IMR-90 (cell line): ENCODE results near the gene CCDC138. TPM values are rescaled to one million over a fixed set of nuclear protein-coding genes. Genes with fewer than 3 reads are reported as not detected.

Source experiments
- ATAC-seq: fragments of 200-7000 bp; cut with Tn5 transposase; 2 replicates; pipeline ENCODE4 v1.9.1; 2020; ENCODE audit warnings: low read depth, mild to moderate bottlenecking, moderate library complexity
- BruUV-seq: library from RNA; stranded (reverse); fragments of 400-500 nt; replicated peaks from 2 replicates; lab custom pipeline; 2021; lab: Mats Ljungman, UMichigan
- CTCF ChIA-PET: fragments of 300-600 bp; formaldehyde crosslinking; extraction: SDS; loops from one replicate; lab custom pipeline; 2021; ENCODE audit warnings: antibody characterized with exemption; lab: Yijun Ruan, JAX
- POLR2A ChIA-PET: fragments of 300-600 bp; sonication (Branson Sonifier 250); formaldehyde crosslinking; loops from one replicate; lab custom pipeline; 2022; ENCODE audit warnings: antibody characterized with exemption; ENCODE audit not compliant: unreplicated experiment; lab: Charles Lee
- DNase-seq: peaks from one replicate; pipeline ENCODE4 v3.0.0; 2013
- H2AFZ ChIP-seq: replicated peaks from 2 replicates; pipeline ENCODE3; 2013; ENCODE audit warnings: low read length, mild to moderate bottlenecking; ENCODE audit not compliant: poor library complexity
- H2AK5ac ChIP-seq: 2 replicates; pipeline ENCODE4 v1.6.1; 2013; ENCODE audit warnings: low read depth, low read length, inconsistent platforms
- H2AK9ac ChIP-seq: replicated peaks from 2 replicates; pipeline ENCODE3; 2013; ENCODE audit warnings: mild to moderate bottlenecking, low read depth, low read length, moderate library complexity; ENCODE audit not compliant: poor library complexity
- H2BK120ac ChIP-seq: 2 replicates; pipeline ENCODE4 v1.6.1; 2013; ENCODE audit warnings: low read depth, low read length, inconsistent platforms
- H2BK15ac ChIP-seq: 3 replicates; pipeline ENCODE4 v1.6.1; 2013; ENCODE audit warnings: low read depth, low read length, inconsistent platforms
- H2BK20ac ChIP-seq: 2 replicates; pipeline ENCODE4 v1.6.1; 2013; ENCODE audit warnings: low read depth, mild to moderate bottlenecking, inconsistent platforms, low read length, moderate library complexity
- H2BK5ac ChIP-seq: 2 replicates; pipeline ENCODE4 v1.6.1; 2013; ENCODE audit warnings: mild to moderate bottlenecking, low read depth, low read length, inconsistent platforms; ENCODE audit not compliant: poor library complexity, severe bottlenecking
- H3K14ac ChIP-seq: replicated peaks from 2 replicates; pipeline ENCODE4 v1.6.1; 2013; ENCODE audit warnings: low read depth, low read length, inconsistent platforms
- H3K18ac ChIP-seq: 2 replicates; pipeline ENCODE4 v1.6.1; 2013; ENCODE audit warnings: low read depth, low read length, control low read depth
- H3K23ac ChIP-seq: 2 replicates; pipeline ENCODE4 v1.6.1; 2013; ENCODE audit warnings: low read depth, low read length, inconsistent platforms
- H3K27ac ChIP-seq: 2 replicates; pipeline ENCODE4 v1.5.1; 2013; ENCODE audit warnings: mild to moderate bottlenecking, control low read depth, low read length; ENCODE audit not compliant: insufficient read depth
- H3K27me3 ChIP-seq: 2 replicates; pipeline ENCODE4 v1.6.1; 2013; ENCODE audit warnings: low read length; ENCODE audit not compliant: control insufficient read depth, insufficient read depth
- H3K36me3 ChIP-seq: 2 replicates; pipeline ENCODE4 v1.6.1; 2013; ENCODE audit warnings: low read length, mixed read lengths; ENCODE audit not compliant: control insufficient read depth, insufficient read depth
- H3K4ac ChIP-seq: 2 replicates; pipeline ENCODE4 v1.6.1; 2013; ENCODE audit warnings: low read depth, low read length, inconsistent platforms
- H3K4me1 ChIP-seq: 2 replicates; pipeline ENCODE4 v1.6.1; 2013; ENCODE audit warnings: low read length, mixed read lengths; ENCODE audit not compliant: control insufficient read depth, insufficient read depth
- H3K4me2 ChIP-seq: 2 replicates; pipeline ENCODE4 v1.6.1; 2013; ENCODE audit warnings: low read depth, mild to moderate bottlenecking, control low read depth, low read length, moderate library complexity
- H3K4me3 ChIP-seq: 2 replicates; pipeline ENCODE4 v1.5.1; 2013; ENCODE audit warnings: low read depth, mild to moderate bottlenecking, control low read depth, low read length, moderate library complexity; ENCODE audit not compliant: insufficient read depth
- H3K56ac ChIP-seq: 2 replicates; pipeline ENCODE4 v1.6.1; 2013; ENCODE audit warnings: low read length, inconsistent platforms; ENCODE audit not compliant: insufficient read depth; ENCODE audit errors: extremely low read depth
- H3K79me1 ChIP-seq, 2 experiments: 2 replicates each; pipeline ENCODE4 v1.6.1; 2013; ENCODE audit warnings: low read length in 2 of 2, inconsistent platforms in 1 of 2, low read depth in 1 of 2
- H3K9ac ChIP-seq: 2 replicates; pipeline ENCODE4 v1.6.1; 2013; ENCODE audit warnings: low read depth, low read length, control low read depth
- H3K9me1 ChIP-seq: 2 replicates; pipeline ENCODE4 v1.6.1; 2013; ENCODE audit warnings: low read length, inconsistent platforms; ENCODE audit not compliant: insufficient read depth
- H3K9me3 ChIP-seq: 2 replicates; pipeline ENCODE4 v1.6.1; 2013; ENCODE audit warnings: low read length; ENCODE audit not compliant: control insufficient read depth, insufficient read depth
- H4K20me1 ChIP-seq: 2 replicates; pipeline ENCODE4 v1.6.1; 2013; ENCODE audit warnings: low read length, inconsistent platforms; ENCODE audit not compliant: insufficient read depth
- H4K5ac ChIP-seq: 2 replicates; pipeline ENCODE4 v1.6.1; 2013; ENCODE audit warnings: mild to moderate bottlenecking, low read depth, low read length, control low read depth
- H4K8ac ChIP-seq, 2 experiments: 2 replicates each; pipeline ENCODE4 v1.6.1; 2013; ENCODE audit warnings: low read depth in 2 of 2, low read length in 2 of 2, control low read depth in 1 of 2, inconsistent platforms in 1 of 2
- H4K91ac ChIP-seq: 2 replicates; pipeline ENCODE4 v1.6.1; 2013; ENCODE audit warnings: low read depth, low read length, inconsistent platforms; ENCODE audit not compliant: insufficient read depth
- BHLHE40 ChIP-seq: fragments of 150-350 bp; IDR thresholded peaks from 2 replicates; pipeline ENCODE4 v1.6.1; 2016; ENCODE audit warnings: mild to moderate bottlenecking, low read depth, low read length
- CEBPB ChIP-seq: IDR thresholded peaks from 2 replicates; pipeline ENCODE4 v1.6.1; 2012; ENCODE audit warnings: low read depth, low read length, improper control_type of control experiment
- CHD1 ChIP-seq: IDR thresholded peaks from 2 replicates; pipeline ENCODE4 v1.6.1; 2012; ENCODE audit warnings: low read depth, low read length, improper control_type of control experiment
- CTCF ChIP-seq: conservative IDR thresholded peaks from 2 replicates; pipeline ENCODE4 v1.5.1; 2012; ENCODE audit warnings: mild to moderate bottlenecking, low read depth, low read length, improper control_type of control experiment
- FOS ChIP-seq: fragments of 150-350 bp; IDR thresholded peaks from 2 replicates; pipeline ENCODE4 v1.6.1; 2016; ENCODE audit warnings: low read depth, low read length
- MAZ ChIP-seq: IDR thresholded peaks from 2 replicates; pipeline ENCODE4 v1.6.1; 2012; ENCODE audit warnings: low read depth, mild to moderate bottlenecking, low read length, improper control_type of control experiment, moderate library complexity, borderline replicate concordance
- NFE2L2 ChIP-seq: fragments of 150-350 bp; IDR thresholded peaks from 2 replicates; pipeline ENCODE4 v1.6.1; 2016; ENCODE audit warnings: low read depth, mild to moderate bottlenecking, low read length
- POLR2A ChIP-seq: IDR thresholded peaks from 2 replicates; pipeline ENCODE4 v1.6.1; 2012; ENCODE audit warnings: mild to moderate bottlenecking, low read depth, low read length
- RAD21 ChIP-seq: IDR thresholded peaks from 2 replicates; pipeline ENCODE4 v1.6.1; 2012; ENCODE audit warnings: low read length, improper control_type of control experiment
- RFX5 ChIP-seq: IDR thresholded peaks from 2 replicates; pipeline ENCODE4 v1.8.0; 2012; ENCODE audit warnings: low read depth, mild to moderate bottlenecking, low read length, moderate library complexity
- SMC3 ChIP-seq: fragments of 150-350 bp; IDR thresholded peaks from 2 replicates; pipeline ENCODE4 v1.6.1; 2016; ENCODE audit warnings: low read depth, mild to moderate bottlenecking, antibody characterized with exemption, low read length, moderate library complexity
- USF2 ChIP-seq: fragments of 150-350 bp; IDR thresholded peaks from 2 replicates; pipeline ENCODE4 v1.6.1; 2017; ENCODE audit warnings: mild to moderate bottlenecking, antibody characterized with exemption, low read length, low read depth
- WGBS, 2 experiments: methylation state at CpG; one replicate each; pipeline versions ENCODE4 v1.1.5 to v1.1.7; 2013; ENCODE audit warnings: missing lambda C conversion rate in 2 of 2; ENCODE audit not compliant: insufficient read length in 1 of 2; ENCODE audit errors: extremely low coverage in 2 of 2; 5-methylcytosine and 5-hydroxymethylcytosine counted together
- dilution Hi-C: fragments of 300-500 bp; cut with HindIII; formaldehyde crosslinking; loops from one replicate; pipeline ENCODE4 v1.14.3; 2018; ENCODE audit warnings: low sequenced_read_pairs; ENCODE audit not compliant: unreplicated experiment
- in situ Hi-C: fragments of 300-500 bp; cut with MboI; formaldehyde crosslinking; loops from 3 replicates; pipeline ENCODE4 v1.14.3; 2019; ENCODE audit warnings: low sequenced_read_pairs, inconsistent platforms, mixed read lengths
- intact Hi-C: fragments of 100-400 bp; cut with micrococcal nuclease; formaldehyde crosslinking; loops from 2 replicates; pipeline ENCODE4 v1.10.0; 2022
- polyA plus RNA-seq, 3 experiments: library from polyadenylated mRNA; depleted of rRNA; stranded (reverse); fragments of >200 nt; gene quantifications; 2 replicates each; pipeline ENCODE4 v1.2.3, GENCODE V29; 2012; ENCODE audit warnings: low replicate concordance in 1 of 3
- total RNA-seq: library from RNA; depleted of rRNA; stranded (reverse); fragments of >200 nt; gene quantifications from 2 replicates; pipeline ENCODE4 v1.2.3, GENCODE V29; 2012
- TF ChIP-seq, protein P1 (sequence below): fragments of 150-350 bp; IDR thresholded peaks from 2 replicates; pipeline ENCODE4 v1.6.1; 2016; ENCODE audit warnings: low read depth, mild to moderate bottlenecking, low read length, moderate library complexity, borderline replicate concordance

CCDC138 gene
- total and polyA plus RNA-seq, 2 of the 4 experiments (the other 2 are of a cell fraction): 1.5 to 2.9 TPM

DNA sequence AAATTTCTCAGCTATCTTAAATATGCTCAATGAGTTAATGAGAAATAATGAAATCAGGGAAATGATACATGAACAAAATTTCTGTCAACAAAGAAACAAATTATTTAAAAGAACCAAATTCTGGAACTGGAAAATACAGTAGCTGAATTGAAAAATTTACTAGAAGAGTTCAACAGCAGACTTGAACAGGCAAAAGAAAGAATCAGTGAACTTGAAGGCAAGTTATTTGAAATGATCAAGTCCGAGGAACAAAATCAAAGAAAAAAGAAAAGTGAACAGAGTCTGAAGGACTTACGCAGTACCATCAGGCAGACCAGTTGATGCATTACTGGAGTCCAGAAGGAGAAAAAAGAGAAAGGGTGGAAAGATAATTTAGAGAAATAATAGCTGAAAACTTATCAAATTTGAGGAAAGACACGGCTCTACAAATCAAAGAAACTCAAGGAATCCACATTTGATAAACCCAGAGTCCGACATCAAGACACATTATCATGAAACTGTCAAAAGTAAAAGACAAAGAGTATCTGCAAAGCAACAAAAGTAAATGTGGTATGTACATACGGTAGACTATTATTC, 83.6 kb downstream of the CCDC138 start:
- TF ChIP-seq BHLHE40 (no peak), POLR2A (no peak), RFX5 (no peak), FOS (no peak), USF2 (no peak), CHD1 (no peak), NFE2L2 (no peak), RAD21 (no peak), SMC3 (no peak), CTCF (no peak), CEBPB (no peak), MAZ (no peak)
- TF ChIP-seq, protein P1, sequence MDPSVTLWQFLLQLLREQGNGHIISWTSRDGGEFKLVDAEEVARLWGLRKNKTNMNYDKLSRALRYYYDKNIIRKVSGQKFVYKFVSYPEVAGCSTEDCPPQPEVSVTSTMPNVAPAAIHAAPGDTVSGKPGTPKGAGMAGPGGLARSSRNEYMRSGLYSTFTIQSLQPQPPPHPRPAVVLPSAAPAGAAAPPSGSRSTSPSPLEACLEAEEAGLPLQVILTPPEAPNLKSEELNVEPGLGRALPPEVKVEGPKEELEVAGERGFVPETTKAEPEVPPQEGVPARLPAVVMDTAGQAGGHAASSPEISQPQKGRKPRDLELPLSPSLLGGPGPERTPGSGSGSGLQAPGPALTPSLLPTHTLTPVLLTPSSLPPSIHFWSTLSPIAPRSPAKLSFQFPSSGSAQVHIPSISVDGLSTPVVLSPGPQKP: no peak
- CTCF ChIA-PET: no interaction called here
- in situ Hi-C loops: no loop called here

More for the DNA sequence above, 83.6 kb downstream of the CCDC138 start:
- Histone ChIP-seq H3K23ac (no peak overlapping the region), H2AFZ (no peak overlapping the region), H2AK5ac (no peak overlapping the region), H3K36me3 (peaks cover 5% of the 10 kb centered on the region), H3K4me3 (no peak overlapping the region), H2BK120ac (no peak overlapping the region), H3K4me1 (no peaks in the 10 kb centered on the region), H3K9ac (no peak overlapping the region), H3K79me1 (no peaks in the 10 kb centered on the region), H3K4ac (no peak overlapping the region), H3K27me3 (no peaks in the 10 kb centered on the region), H3K9me3 (peaks cover 5% of the 10 kb centered on the region), H4K20me1 (no peaks in the 10 kb centered on the region), H3K18ac (no peak overlapping the region), H3K14ac (no peak overlapping the region), H2BK15ac (no peak overlapping the region), H4K91ac (no peak overlapping the region), H3K56ac (no peak overlapping the region), H4K5ac (no peak overlapping the region), H2BK5ac (no peak overlapping the region), H2AK9ac (no peak overlapping the region), H2BK20ac (no peak overlapping the region), H4K8ac (no peak overlapping the region), H3K4me2 (no peak overlapping the region), H3K9me1 (no peaks in the 10 kb centered on the region), H3K27ac (no peak overlapping the region)
- POLR2A ChIA-PET: no interaction called here
- intact Hi-C loops (loop anchor here (5.0 kb wide), 1 partner anchor 52 kb away; no protein-coding TSS in a partner anchor), dilution Hi-C loops (no loop called here)
- BruUV-seq: no TSS peak
- ATAC-seq (no peak), DNase-seq (no peak)
- no CpG with 5 or more reads among the region's 5 CpGs for WGBS, 2 experiments
